HG02970 (cell line): ENCODE data around the gene MEGF10.

Source experiments
- ATAC-seq: cut with Tn5 transposase; IDR thresholded peaks from one replicate; pipeline ENCODE4 v1.9.1; 2021; ENCODE audit warnings: mild to moderate bottlenecking, moderate library complexity, moderate number of reproducible peaks; ENCODE audit not compliant: unreplicated experiment, low FRiP score

The MEGF10 gene

DNA sequence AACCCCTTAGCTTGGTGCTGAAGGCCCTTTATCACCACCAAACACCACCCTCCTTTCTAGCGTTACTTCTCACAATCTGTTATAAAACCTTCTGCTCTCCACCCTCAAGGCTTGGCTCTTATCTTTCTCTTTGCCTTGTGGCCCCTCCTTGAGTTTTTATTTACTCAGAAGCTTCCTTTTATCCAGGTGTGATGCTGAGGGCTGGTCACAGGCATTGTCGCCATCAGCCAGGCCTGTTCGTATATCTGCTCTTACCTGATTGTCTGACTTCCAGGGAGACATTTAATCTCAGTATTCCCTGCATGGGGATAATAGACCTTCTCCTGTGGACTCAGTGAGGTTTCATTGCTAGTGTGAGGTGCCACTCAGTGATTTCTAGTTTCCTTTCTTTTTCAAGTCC is 34.2 kb downstream of the MEGF10 start:
- ATAC-seq: no peak

GRCh38 chr5:127326431-127326830 is 35.8 kb downstream of the MEGF10 start:
- ATAC-seq: no peak

DNA sequence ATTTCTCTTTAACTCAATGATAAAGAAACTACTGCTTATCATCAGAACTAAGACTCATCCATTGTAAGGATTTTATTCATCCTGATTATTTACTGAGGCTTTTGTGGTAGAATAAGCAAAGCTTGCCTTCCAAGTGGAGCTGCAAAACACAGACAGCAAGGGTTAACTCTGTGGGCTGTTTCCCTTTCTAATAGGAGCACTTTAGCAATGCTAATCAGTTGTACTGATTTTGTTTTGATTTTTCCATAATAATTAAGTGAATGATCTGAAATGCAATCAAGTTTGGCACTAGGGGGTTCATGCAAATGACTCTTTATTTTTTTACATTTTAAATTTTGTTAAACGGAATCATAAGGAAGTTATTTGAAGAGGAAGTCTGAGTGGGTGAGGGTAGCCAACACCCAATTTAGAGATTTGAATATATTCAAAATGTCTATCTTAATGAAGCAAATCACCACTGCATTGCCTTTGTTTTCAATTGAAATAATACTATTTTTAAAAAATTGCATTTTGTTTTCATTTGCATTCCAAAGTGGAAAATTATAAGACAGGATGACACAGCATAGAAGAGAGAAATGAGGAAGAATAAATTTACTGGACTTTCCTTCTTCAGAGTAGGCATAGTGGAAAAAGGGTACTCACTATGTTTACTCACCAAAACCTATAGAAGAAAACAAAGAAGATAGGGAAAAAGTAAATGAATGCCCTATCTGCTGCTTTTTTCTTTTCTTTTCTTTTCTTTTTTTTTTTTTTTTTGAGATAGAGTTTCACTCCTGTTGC is 36.6 kb downstream of the MEGF10 start:
- ATAC-seq: no peak

- ATAC-seq: no peak
Measured at GRCh38 chr5:127330116-127330515, 39.5 kb downstream of the MEGF10 start.

- ATAC-seq: no peak
Measured at GRCh38 chr5:127331890-127332649, 41.5 kb downstream of the MEGF10 start.

- ATAC-seq: no peak
Measured at GRCh38 chr5:127333483-127333882, 42.9 kb downstream of the MEGF10 start.

DNA sequence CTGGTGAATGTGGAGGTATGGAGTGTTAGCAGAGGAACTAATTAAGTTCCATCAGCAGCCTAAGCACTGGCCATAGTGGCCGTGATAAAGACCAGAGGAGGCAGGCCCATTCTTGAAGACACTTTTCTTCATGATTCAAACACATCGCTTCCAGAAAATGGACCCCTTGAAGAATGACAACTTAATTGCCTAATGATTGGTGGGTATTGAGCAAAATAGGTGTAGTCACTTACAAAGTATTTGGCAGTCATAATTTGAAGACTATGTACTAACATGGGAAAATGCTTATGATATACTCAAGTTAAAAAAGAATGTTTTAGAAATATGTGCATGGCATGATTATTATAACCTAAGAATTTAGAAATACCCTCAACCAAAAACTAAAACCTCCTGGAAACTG is 44.8 kb downstream of the MEGF10 start:
- no peak for ATAC-seq

GRCh38 chr5:127337876-127338275 is 47.3 kb downstream of the MEGF10 start:
- ATAC-seq: no peak

GRCh38 chr5:127338501-127338900 is 47.9 kb downstream of the MEGF10 start:
- no peak for ATAC-seq

- no peak for ATAC-seq
Measured at GRCh38 chr5:127340606-127341005, 50.0 kb downstream of the MEGF10 start.

DNA sequence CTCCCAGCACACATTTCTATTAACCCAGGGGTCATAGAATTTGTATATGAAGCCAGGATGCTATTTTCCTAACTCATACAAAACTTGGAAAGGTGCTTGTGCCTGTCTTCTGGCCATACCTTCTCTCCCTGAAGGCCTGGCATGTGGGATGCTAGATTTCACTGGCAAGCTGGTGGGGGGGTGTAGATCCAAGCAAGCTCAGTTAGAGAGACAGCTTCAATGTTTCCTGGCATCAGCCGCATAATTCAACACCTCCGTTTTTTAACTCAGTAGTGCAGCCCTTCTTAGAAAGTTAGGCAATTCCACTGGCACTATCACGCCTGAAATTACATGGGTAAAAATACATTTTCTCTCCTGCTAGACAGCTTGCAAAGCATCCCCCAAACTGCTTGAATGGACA is 51.8 kb downstream of the MEGF10 start:
- ATAC-seq: no peak

DNA sequence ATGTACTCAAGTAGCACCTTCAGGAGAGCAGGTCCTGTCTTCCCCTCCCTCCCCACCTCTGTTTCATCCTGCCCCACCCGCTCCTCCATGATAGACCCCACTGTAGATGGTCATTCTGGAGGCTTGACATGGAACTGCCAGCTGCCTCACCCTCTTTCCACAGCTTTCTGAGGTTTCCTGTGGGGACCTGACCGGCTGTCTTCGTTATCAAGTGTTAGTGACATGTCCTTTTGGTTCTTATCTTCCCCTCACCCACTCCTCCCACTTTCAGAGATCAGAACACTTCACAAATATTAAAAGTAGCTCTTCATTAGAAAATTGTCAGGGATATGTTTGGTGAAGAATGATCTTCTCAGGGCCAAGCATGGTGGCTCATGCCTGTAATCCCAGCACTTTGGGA is 52.7 kb downstream of the MEGF10 start:
- no peak for ATAC-seq

DNA sequence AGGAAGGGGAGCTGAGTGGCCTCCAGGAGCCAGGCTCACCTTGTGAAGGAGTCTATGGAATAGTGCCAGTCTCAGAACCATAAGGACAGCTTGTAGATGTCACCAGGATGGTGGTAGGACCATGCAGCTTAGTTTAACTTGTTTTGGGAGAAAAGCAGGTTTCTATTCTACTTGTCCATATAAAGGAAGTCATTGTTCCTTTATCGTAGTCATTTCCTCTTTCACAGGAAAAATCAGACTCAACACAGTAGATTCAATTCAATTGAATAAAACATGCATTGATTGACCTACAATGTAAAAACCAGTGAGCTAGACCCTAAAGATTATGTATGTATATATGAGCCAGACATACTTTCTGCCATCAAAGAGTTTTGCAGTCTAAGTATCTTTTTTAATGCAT is 53.3 kb downstream of the MEGF10 start:
- no peak for ATAC-seq

GRCh38 chr5:127344931-127345330 is 54.3 kb downstream of the MEGF10 start:
- no peak for ATAC-seq

DNA sequence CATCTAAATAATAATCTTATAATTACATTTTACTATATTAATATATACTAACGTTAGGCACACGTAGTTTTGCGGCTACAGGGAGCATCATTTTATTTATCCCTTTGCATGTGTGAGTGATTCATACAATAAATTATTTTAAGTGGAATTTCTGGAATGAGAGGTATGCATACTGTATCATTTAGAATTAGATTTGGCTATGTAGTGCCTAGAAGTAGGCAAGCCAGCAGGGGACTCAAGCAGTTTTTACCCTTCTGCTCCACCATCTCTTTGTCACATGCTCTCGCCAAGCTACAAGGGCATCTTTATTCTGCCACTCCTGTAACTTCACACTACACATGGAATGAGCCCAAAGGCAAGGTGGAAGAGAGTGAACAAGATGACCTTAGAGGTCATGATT is 60.8 kb downstream of the MEGF10 start:
- no peak for ATAC-seq

GRCh38 chr5:127352068-127352467 is 61.5 kb downstream of the MEGF10 start:
- no peak for ATAC-seq

- ATAC-seq: no peak
Measured at GRCh38 chr5:127353327-127353726, 62.7 kb downstream of the MEGF10 start.

DNA sequence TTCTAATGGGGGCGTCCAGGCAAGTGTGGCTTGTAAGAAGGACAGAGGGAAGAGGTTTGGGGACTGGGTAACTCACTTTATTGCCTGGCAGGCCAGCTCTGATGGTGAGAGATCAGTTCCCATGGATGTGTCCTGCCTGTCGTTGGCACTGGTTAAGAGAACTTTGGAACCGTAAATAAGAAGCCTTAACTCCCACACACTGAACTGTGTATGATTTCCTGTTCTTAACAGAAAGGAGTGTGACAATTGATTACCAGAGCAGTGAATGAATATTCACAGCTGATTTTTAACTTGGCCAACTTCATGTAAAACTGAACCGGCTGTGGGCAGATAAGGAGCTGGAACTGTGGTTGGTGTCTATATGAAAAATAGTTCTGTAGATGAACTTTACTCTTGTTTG is 63.2 kb downstream of the MEGF10 start:
- no peak for ATAC-seq

GRCh38 chr5:127355337-127355736 is 64.7 kb downstream of the MEGF10 start:
- ATAC-seq: no peak

- no peak for ATAC-seq
Measured at GRCh38 chr5:127358284-127358683, 67.7 kb downstream of the MEGF10 start.

GRCh38 chr5:127358740-127359139 is 68.1 kb downstream of the MEGF10 start:
- ATAC-seq: no peak

DNA sequence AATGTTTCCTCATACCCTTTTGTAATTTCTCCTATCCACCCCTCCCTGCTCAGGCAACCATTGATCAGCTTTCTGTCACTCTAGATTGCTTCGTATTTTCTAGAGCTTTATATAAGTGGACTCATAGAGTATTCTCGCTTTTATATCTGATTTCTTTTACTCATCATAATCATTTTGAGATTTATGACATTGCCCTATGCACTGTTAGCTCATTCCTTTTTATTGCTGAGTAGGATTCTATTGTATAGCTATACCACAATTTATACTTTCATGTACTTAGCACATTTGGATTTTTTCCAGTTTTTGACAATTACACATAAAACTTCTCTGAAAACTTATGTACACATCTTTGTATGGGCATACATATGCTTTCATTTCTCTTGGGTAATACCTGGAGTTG is 68.9 kb downstream of the MEGF10 start:
- no peak for ATAC-seq
